Thyroid gland (tissue), 4 donors: ENCODE results near the gene TENM3.

Experiments
- CTCF ChIP-seq, 6 experiments: fragments of 200-600 bp in 3 of 6; fragments of 450-650 bp in 3 of 6; sonication (generic) in 3 of 6; IDR thresholded peaks; one replicate each; pipeline ENCODE4 v1.5.1; 2016 to 2019; ENCODE audit warnings: antibody characterized with exemption in 6 of 6, mild to moderate bottlenecking in 2 of 6, inconsistent platforms in 1 of 6, moderate library complexity in 1 of 6
- POLR2A ChIP-seq, 2 donors: fragments of 450-650 bp; IDR thresholded peaks; one replicate each; pipeline ENCODE4 v1.6.1; 2017; ENCODE audit warnings: antibody characterized with exemption in 2 of 2, mild to moderate bottlenecking in 2 of 2, moderate library complexity in 1 of 2

GRCh38 chr4:182267048-182267447 lies 23.8 kb downstream of the TENM3 start:
- TF ChIP-seq CTCF (IDR thresholded peaks at IDR 0.05) (no peak), POLR2A (IDR thresholded peaks at IDR 0.05) (no peak)
